ENCODE measurements around the gene MIEF1.

The MIEF1 gene

GRCh38 chr22:39563571-39564428 lies 61.7 kb downstream of the MIEF1 start:
- no peak for DNase-seq

- DNase-seq, result no peak
Measured at GRCh38 chr22:39565414-39565944, 63.4 kb downstream of the MIEF1 start.

- DNase-seq, result no peak
Measured at GRCh38 chr22:39567135-39567946, 65.3 kb downstream of the MIEF1 start.
